CD4-positive, alpha-beta T cell (primary cell): ENCODE results near the gene EPHA1. TPM values are rescaled to one million over a fixed set of nuclear protein-coding genes. Genes with fewer than 3 reads are reported as not detected.
A peak's percentile ranks its signal among the peaks of the same experiment; 100 is the strongest.

ENCODE experiments used
- ATAC-seq: fragments of 200-7000 bp; cut with Tn5 transposase; one replicate; pipeline ENCODE4 v1.10.0; 2022; ENCODE audit warnings: mild to moderate bottlenecking; ENCODE audit not compliant: poor library complexity
- CTCF ChIA-PET: fragments of 350-600 bp; sonication (Branson Sonifier 250); formaldehyde crosslinking; loops from one replicate; lab custom pipeline; 2021; ENCODE audit warnings: antibody characterized with exemption, inconsistent platforms; lab: Charles Lee
- POLR2A ChIA-PET: fragments of 350-600 bp; sonication (Branson Sonifier 250); formaldehyde crosslinking; loops from one replicate; lab custom pipeline; 2021; ENCODE audit warnings: antibody characterized with exemption, inconsistent platforms; lab: Charles Lee
- DNase-seq, 14 experiments: peaks; one replicate each; pipeline ENCODE4 v3.0.0-alpha.2; 2013 to 2020; ENCODE audit warnings: mixed read lengths in 2 of 14
- H3K27ac ChIP-seq, 2 donors: one replicate each; pipeline versions ENCODE4 v1.5.1 to v1.7.0; 2013; ENCODE audit warnings: low read length in 2 of 2, low read depth in 1 of 2, mild to moderate bottlenecking in 1 of 2
- H3K27me3 ChIP-seq, 2 experiments: 1 replicate in 1 of 2; 2 replicates in 1 of 2; pipeline versions ENCODE4 v1.6.1 to v1.7.0; 2013; ENCODE audit warnings: low read length in 2 of 2, control low read depth in 1 of 2, mild to moderate bottlenecking in 1 of 2, moderate library complexity in 1 of 2; ENCODE audit not compliant: insufficient read depth in 2 of 2, control insufficient read depth in 1 of 2
- H3K36me3 ChIP-seq: one replicate; pipeline ENCODE4 v1.6.1; 2013; ENCODE audit warnings: low read length, control low read depth; ENCODE audit not compliant: insufficient read depth
- H3K4me1 ChIP-seq: one replicate; pipeline ENCODE4 v1.6.1; 2013; ENCODE audit warnings: low read length, control low read depth; ENCODE audit not compliant: insufficient read depth
- H3K4me3 ChIP-seq: one replicate; pipeline ENCODE4 v1.5.1; 2013; ENCODE audit warnings: mild to moderate bottlenecking, low read length, moderate library complexity
- H3K9me3 ChIP-seq, 2 experiments: 1 replicate in 1 of 2; 2 replicates in 1 of 2; pipeline versions ENCODE4 v1.6.1 to v1.7.0; 2013; ENCODE audit warnings: low read length in 2 of 2, mild to moderate bottlenecking in 2 of 2, control low read depth in 1 of 2, moderate library complexity in 1 of 2; ENCODE audit not compliant: control insufficient read depth in 1 of 2, insufficient read depth in 1 of 2
- H3K27ac Mint-ChIP-seq: one replicate; pipeline ENCODE4 v1.8.0; 2020; ENCODE audit warnings: mixed read lengths
- H3K27me3 Mint-ChIP-seq: one replicate; pipeline ENCODE4 v1.8.0; 2021; ENCODE audit warnings: mixed read lengths
- H3K36me3 Mint-ChIP-seq: one replicate; pipeline ENCODE4 v1.8.0; 2021; ENCODE audit warnings: low read depth, mixed read lengths
- H3K4me1 Mint-ChIP-seq: one replicate; pipeline ENCODE4 v1.8.0; 2021; ENCODE audit warnings: low read depth, mixed read lengths
- H3K4me3 Mint-ChIP-seq: one replicate; pipeline ENCODE4 v1.8.0; 2020; ENCODE audit warnings: mild to moderate bottlenecking, mixed read lengths
- H3K9me3 Mint-ChIP-seq: one replicate; pipeline ENCODE4 v1.8.0; 2020; ENCODE audit warnings: mixed read lengths
- CTCF ChIP-seq: fragments of 200-600 bp; IDR thresholded peaks from one replicate; pipeline ENCODE4 v1.8.0; 2022; ENCODE audit warnings: antibody characterized with exemption, mild to moderate bottlenecking
- intact Hi-C, 2 experiments: fragments of 100-400 bp; cut with DNase I in 1 of 2; cut with micrococcal nuclease in 1 of 2; formaldehyde crosslinking; loops; one replicate each; pipeline versions ENCODE4 v1.15.1 to v1.9.0; 2023 to 2025; cut with DNase I, micrococcal nuclease
- total RNA-seq, 174 experiments: library from RNA in 2 of 174; stranded (reverse) in 2 of 174; gene quantifications; one replicate each; pipeline ENCODE4 v1.2.3 and lab custom pipeline; 2021 to 2026

The EPHA1 gene
- total RNA-seq, 2 experiments from 2014 or later: 16.0 to 19.0 TPM

- H3K4me1 Mint-ChIP-seq: peaks cover 10% of the 10 kb centered on the region
- ATAC-seq (no peak), DNase-seq (no peak)
- intact Hi-C loops: loop anchor here in 1 of 2 experiments (5.0 kb wide), 1 partner anchor 44 kb away; the partner anchor contains the start of gene EPHA1
- H3K4me3 Mint-ChIP-seq: peak overlapping the region; percentile 83
- H3K27me3 Mint-ChIP-seq: peaks cover 54% of the 10 kb centered on the region
- H3K9me3 ChIP-seq: peaks cover 0 to 3% of the 10 kb centered on the region in 2 experiments
- H3K4me1 ChIP-seq: peaks cover 15% of the 10 kb centered on the region
- ChIA-PET CTCF (interaction anchor here (1.3 to 1.5 kb wide), 2 partner anchors 17 kb away, joined by 3 to 4 read pairs; no protein-coding TSS in a partner anchor), POLR2A (no interaction called here)
- TF ChIP-seq CTCF: no peak
- H3K27me3 ChIP-seq: peaks cover 21 to 27% of the 10 kb centered on the region in 2 experiments
- H3K27ac Mint-ChIP-seq: no peak overlapping the region
- H3K36me3 ChIP-seq: no peaks in the 10 kb centered on the region
- no peaks in the 10 kb centered on the region for H3K36me3 Mint-ChIP-seq
- H3K4me3 ChIP-seq: peak overlapping the region; percentile 38
- no peaks in the 10 kb centered on the region for H3K9me3 Mint-ChIP-seq
- H3K27ac ChIP-seq: no peak overlapping the region
Observed at GRCh38 chr7:143363016-143363937, 45.4 kb downstream of the EPHA1 start.

- Mint-ChIP-seq H3K4me3 (peak within 1 kb of the TSS; percentile 85), H3K27me3 (peaks cover 54% of the 10 kb centered on the region), H3K27ac (no peak within 1 kb of the TSS), H3K4me1 (peaks cover 10% of the 10 kb centered on the region), H3K9me3 (no peaks in the 10 kb centered on the region), H3K36me3 (no peaks in the 10 kb centered on the region)
- H3K4me1 ChIP-seq: peaks cover 15% of the 10 kb centered on the region
- peak in 8 of 14 experiments; percentile 20 to 76 (median 50) for DNase-seq
- no peak within 1 kb of the TSS for H3K27ac ChIP-seq
- intact Hi-C loops: loop anchor here in 1 of 2 experiments (5.0 kb wide), 1 partner anchor 45 kb away; the partner anchor contains the start of gene EPHA1
- H3K36me3 ChIP-seq: no peaks in the 10 kb centered on the region
- TF ChIP-seq CTCF: no peak
- H3K27me3 ChIP-seq: peaks cover 21 to 27% of the 10 kb centered on the region in 2 experiments
- ATAC-seq: peak; percentile 81
- ChIA-PET POLR2A (no interaction called here), CTCF (interaction anchor here (0.9 to 1.3 kb wide), 2 partner anchors 17 to 22 kb away, joined by 3 to 4 read pairs; no protein-coding TSS in a partner anchor)
- H3K9me3 ChIP-seq: no peaks in the 10 kb centered on the region
- peak within 1 kb of the TSS; percentile 72 for H3K4me3 ChIP-seq
Observed at GRCh38 chr7:143362131-143363015, 46.3 kb downstream of the EPHA1 start, which contains the start of gene FAM131B. Gene FAM131B (minus strand): TSS chr7:143362713. CDS start chr7:143362603, 110 bp downstream.
